ENCODE measurements around the gene PTPRN2.

DNA sequence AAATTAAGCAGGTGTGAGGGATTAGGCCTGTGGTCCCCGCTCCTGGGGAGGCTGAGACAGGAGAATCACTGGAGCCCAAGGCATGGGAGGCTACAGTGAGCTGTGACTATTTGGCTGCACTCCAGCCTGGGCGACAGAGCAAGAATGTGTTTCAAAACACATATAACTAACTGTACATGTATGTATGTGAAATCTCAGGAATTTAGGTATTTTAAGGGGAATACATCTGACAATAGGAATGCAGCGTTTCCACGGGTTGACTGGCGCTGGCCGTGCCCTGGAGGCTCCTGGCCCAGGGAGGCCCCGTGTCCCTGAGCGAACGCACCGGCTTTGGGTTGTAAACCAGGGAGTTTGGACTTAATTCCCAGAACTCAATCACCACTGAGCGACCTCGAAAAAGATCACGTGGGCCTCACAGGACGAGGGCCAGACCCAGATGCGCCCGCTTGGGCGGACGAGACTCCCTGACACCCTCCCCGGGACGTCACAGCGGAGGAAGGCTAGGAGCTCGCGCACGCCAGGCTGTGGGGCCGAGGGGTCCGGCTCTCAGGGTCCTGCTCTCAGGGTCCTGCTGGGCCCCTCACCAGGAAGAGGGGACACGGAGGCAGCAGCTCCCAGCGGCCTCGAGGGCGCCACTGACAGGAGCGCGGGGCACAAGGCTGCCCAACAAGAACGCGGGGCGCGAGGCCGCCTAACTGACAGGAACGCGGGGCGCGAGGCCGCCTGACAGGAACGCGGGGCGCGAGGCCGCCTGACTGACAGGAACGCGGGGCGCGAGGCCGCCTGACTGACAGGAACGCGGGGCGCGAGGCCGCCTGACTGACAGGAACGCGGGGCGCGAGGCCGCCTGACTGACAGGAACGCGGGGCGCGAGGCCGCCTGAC, 18.4 kb downstream of the PTPRN2 start:
- TF ChIP-seq, protein P1, sequence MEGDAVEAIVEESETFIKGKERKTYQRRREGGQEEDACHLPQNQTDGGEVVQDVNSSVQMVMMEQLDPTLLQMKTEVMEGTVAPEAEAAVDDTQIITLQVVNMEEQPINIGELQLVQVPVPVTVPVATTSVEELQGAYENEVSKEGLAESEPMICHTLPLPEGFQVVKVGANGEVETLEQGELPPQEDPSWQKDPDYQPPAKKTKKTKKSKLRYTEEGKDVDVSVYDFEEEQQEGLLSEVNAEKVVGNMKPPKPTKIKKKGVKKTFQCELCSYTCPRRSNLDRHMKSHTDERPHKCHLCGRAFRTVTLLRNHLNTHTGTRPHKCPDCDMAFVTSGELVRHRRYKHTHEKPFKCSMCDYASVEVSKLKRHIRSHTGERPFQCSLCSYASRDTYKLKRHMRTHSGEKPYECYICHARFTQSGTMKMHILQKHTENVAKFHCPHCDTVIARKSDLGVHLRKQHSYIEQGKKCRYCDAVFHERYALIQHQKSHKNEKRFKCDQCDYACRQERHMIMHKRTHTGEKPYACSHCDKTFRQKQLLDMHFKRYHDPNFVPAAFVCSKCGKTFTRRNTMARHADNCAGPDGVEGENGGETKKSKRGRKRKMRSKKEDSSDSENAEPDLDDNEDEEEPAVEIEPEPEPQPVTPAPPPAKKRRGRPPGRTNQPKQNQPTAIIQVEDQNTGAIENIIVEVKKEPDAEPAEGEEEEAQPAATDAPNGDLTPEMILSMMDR (IDR thresholded peaks at IDR 0.05; ENCODE audit: control extremely low read depth in 1 of 3, insufficient read depth in 1 of 3, low read depth in 1 of 3, low read length in 3 of 3), result no peak
- TF ChIP-seq EP300 (IDR thresholded peaks at IDR 0.05; ENCODE audit: borderline replicate concordance in 1 of 2, low read depth in 2 of 2, low read length in 2 of 2) (no peak), POLR2A (IDR thresholded peaks at IDR 0.05; ENCODE audit: control extremely low read depth in 1 of 2, low read depth in 2 of 2, low read length in 2 of 2) (no peak)

Data from H1 (cell line).